ENCODE data around the gene PCDHGA10.
A peak's percentile ranks its signal among the peaks of the same experiment; 100 is the strongest.
"Not testable (repeated sequence)": the region's sequence is repeated elsewhere in the genome, so short reads cannot be mapped to it uniquely, and the experiment has no call there.

The PCDHGA10 gene

DNA sequence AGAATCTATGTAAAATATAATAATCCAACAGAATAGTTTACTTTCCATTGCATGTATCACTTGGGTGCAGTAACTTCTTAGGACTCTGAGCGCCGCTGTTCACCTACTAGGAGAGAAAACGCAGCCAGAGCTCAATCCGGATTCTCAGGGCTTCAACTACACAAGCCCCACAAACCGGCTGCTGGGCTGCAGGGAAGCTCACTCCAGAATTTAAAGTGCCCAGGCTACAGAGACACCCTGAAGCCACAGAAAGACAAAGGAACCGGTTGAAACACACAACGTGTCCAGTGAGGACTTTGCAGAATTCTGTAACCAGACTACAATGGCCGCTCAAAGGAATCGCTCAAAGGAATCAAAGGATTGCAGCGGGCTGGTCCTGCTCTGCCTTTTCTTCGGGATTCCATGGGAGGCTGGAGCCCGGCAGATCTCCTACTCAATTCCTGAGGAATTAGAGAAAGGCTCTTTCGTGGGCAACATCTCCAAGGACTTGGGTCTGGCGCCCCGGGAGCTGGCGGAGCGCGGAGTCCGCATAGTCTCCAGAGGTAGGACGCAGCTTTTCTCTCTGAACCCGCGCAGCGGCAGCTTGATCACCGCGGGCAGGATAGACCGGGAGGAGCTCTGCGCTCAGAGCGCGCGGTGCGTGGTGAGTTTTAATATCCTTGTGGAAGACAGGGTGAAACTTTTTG lies at the start of gene PCDHGA10:
Gene PCDHGA10 (plus strand): TSS at position 134 of the 686 bp plus-strand sequence. CDS start 189 bp downstream, at position 323.
- peak; percentile 62 for DNase-seq

DNA sequence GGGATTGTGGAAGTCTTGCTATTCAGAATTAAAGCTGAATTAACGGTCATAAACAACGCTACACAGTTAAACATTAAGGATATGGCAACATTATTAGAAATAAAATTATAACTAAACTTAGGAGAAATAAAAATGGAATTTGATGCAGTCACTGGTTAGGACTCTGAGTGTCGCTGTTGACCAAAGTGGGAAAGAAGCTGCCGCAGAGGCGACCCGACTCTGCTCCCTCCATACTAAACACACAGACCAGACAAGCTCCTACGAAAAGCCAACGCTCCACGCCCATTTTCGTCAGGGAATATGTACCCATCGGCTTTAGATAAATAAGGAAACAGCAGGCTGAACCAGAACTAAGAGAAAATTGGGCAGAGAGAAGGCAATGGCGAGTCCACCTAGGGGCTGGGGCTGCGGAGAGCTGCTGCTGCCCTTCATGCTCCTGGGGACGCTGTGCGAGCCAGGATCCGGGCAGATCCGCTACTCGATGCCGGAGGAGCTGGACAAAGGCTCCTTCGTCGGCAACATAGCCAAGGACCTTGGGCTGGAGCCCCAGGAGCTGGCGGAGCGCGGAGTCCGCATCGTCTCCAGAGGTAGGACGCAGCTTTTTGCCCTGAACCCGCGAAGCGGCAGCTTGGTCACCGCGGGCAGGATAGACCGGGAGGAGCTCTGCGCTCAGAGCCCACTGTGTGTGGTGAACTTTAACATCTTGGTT lies 48.7 kb upstream of the PCDHGA10 start, which contains the start of gene PCDHGA5:
Gene PCDHGA5 (plus strand): TSS at position 211 of the 709 bp plus-strand sequence. CDS start 169 bp downstream, at position 380.
- no peak for DNase-seq

DNA sequence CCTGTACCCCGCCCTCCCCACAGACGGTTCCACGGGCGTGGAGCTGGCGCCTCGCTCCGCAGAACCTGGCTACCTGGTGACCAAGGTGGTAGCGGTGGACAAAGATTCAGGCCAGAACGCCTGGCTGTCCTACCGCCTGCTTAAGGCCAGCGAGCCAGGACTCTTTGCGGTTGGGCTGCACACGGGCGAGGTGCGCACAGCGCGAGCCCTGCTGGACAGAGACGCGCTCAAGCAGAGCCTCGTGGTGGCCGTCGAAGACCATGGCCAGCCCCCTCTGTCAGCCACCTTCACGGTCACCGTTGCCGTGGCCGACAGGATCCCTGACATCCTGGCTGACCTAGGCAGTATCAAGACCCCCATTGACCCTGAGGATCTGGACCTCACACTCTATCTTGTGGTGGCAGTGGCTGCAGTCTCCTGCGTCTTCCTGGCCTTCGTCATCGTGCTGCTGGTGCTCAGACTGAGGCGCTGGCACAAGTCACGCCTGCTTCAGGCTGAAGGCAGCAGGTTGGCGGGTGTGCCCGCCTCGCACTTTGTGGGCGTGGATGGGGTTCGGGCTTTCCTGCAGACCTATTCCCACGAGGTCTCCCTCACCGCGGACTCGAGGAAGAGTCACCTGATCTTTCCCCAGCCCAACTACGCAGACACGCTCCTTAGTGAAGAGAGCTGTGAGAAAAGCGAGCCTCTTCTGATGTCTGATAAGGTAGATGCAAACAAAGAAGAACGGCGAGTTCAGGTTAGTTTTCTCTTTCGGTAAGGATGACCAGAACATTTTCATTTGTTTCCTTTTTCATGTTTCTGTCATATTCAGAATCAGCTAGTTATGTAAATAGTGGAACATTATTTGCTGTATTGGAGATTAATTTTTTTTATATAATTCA lies 46.5 kb upstream of the PCDHGA10 start:
- DNase-seq: no peak

DNA sequence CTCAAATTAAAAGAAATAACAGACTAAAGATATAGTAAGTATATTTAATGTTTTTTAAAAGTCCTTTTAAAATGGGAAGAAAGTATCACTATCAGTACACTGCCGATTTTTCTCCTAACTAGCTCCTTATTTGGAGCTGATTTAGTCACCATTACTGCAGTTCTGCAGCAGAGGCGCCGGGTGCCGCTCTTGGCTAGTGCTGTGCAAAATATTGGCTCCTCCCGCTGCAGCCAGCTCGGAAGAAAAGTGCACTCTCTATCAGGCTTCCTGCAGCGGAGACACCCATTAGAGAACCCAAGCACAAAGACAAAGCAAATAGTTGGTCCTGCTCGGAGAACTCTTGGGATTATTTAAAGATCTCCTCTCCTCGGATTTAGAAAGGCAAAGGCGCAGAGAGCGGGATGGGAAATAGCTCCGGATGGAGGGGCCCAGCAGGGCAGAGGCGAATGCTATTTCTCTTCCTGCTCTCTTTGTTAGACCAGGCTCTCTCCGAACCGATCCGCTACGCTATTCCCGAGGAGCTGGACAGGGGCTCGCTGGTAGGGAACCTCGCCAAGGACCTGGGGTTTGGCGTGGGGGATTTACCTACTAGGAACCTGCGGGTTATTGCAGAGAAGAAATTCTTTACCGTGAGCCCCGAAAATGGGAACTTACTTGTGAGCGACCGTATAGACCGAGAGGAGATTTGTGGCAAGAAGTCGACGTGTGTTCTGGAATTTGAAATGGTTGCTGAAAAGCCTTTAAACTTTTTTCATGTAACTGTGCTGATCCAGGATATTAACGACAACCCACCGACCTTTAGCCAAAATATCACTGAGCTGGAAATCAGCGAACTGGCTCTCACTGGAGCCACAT lies 42.6 kb upstream of the PCDHGA10 start, which contains the start of gene PCDHGB3:
Gene PCDHGB3 (plus strand): TSS at position 249 of the 855 bp plus-strand sequence. CDS start 153 bp downstream, at position 402.
- DNase-seq: peak; percentile 69

DNA sequence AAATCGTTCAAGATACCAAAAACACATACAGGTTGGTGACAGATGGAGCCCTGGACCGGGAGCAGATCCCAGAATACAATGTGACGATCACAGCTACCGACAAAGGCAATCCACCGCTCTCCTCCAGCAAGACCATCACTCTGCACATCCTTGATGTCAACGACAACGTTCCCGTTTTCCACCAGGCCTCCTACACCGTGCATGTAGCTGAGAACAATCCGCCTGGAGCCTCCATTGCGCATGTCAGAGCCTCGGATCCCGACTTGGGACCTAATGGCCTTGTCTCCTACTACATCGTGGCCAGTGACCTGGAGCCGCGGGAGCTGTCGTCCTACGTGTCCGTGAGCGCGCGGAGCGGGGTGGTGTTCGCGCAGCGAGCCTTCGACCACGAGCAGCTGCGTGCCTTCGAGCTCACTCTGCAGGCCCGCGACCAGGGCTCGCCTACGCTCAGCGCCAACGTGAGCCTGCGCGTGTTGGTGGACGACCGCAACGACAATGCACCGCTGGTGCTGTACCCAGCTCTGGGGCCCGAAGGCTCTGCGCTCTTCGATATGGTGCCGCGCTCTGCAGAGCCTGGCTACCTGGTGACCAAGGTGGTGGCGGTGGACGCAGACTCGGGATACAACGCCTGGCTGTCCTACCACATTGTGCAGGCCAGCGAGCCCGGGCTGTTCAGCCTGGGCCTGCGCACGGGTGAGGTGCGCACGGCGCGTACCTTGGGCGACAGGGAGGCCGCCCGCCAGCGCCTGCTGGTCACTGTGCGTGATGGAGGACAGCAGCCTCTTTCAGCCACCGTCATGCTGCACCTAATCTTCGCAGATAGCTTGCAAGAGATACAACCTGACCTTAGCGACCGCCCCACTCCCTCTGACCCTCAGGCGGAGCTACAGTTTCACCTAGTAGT lies 41.0 kb upstream of the PCDHGA10 start:
- DNase-seq: no peak

DNA sequence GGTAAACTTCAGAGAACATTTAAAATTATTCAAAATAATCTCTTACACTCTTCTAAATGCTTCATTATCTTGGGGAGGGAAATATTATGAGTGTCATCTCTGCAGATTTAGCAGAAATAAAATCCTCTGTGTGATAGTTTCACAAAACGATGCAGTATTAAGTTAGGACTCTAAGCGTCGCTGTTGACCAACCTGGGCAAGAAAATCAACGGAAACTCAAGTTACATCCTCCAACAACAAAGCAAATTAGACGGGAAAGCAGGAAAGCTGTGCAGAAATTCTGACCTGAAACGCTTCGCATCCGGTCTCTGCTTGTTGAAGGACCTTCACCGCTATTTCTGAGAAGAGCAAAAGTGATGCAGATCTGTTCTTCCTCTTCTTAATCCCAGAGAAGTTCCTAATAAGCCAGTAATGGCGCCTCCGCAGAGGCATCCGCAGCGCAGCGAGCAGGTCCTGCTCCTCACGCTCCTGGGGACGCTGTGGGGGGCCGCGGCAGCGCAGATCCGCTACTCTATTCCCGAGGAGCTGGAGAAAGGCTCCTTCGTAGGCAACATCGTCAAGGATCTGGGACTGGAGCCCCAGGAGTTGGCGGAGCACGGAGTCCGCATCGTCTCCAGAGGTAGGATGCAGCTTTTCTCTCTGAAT lies 39.0 kb upstream of the PCDHGA10 start, which contains the start of gene PCDHGA6:
Gene PCDHGA6 (plus strand): TSS at position 219 of the 645 bp plus-strand sequence. CDS start 193 bp downstream, at position 412.
- DNase-seq: peak; percentile 38

DNA sequence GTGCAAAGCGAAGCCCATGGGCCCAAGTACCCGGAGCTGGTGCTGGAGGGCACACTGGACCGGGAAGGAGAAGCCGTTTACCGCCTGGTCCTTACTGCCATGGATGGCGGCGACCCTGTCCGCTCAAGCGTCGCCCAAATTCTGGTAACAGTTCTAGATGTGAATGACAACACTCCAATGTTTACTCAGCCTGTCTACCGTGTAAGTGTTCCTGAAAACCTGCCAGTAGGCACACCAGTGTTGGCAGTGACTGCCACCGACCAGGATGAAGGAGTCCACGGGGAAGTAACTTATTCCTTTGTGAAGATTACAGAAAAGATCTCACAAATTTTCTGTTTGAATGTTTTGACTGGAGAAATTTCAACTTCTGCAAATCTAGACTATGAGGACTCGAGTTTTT lies 38.2 kb upstream of the PCDHGA10 start:
- no peak for DNase-seq

DNA sequence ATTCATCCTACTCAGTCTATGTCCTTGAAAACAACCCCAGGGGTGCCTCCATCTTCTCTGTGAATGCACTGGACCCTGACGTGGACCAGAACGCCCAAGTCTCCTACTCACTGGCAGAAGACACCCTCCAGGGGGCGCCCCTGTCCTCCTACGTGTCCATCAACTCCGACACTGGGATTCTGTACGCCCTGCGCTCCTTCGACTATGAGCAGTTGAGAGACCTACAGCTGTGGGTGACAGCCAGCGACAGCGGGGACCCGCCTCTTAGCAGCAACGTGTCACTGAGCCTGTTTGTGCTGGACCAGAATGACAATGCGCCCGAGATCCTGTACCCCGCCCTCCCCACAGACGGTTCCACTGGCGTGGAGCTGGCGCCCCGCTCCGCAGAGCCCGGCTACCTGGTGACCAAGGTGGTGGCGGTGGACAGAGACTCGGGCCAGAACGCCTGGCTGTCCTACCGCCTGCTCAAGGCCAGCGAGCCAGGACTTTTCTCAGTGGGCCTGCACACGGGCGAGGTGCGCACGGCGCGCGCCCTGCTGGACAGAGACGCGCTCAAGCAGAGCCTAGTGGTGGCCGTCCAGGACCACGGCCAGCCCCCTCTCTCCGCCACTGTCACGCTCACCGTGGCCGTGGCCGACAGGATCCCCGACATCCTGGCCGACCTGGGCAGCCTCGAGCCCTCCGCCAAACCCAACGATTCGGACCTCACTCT lies 37.2 kb upstream of the PCDHGA10 start:
- DNase-seq: not testable (repeated sequence)

DNA sequence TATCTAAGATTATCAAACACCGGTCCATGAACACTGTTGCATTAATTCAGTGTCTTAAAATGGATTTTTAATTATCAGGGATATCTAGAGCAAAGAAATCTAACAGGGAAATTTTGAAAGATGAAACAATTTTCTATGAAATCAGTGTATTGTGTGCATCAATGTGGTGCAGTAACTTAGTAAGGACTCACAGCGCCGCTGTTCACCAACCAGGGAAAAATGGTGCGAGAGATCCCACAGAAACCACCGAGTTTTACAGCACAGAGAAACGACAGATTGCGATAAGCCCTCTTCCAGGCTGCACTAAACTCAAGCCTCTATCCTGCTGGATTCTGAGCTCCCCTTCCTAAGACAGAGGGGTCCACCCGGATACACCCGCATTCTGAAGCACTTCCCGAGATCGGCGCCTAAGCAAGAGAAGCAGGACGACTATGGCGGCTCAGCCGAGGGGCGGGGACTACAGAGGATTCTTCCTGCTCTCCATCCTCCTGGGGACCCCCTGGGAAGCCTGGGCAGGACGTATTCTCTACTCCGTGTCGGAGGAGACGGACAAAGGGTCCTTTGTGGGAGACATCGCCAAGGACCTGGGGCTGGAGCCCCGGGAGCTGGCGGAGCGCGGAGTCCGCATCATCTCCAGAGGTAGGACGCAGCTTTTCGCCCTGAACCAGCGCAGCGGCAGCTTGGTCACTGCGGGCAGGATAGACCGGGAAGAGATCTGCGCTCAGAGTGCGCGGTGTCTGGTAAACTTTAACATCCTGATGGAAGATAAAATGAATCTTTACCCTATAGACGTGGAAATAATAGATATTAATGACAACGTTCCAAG lies 30.1 kb upstream of the PCDHGA10 start, which contains the start of gene PCDHGA7:
Gene PCDHGA7 (plus strand): TSS at position 274 of the 826 bp plus-strand sequence. CDS start 158 bp downstream, at position 432.
- peak; percentile 24 for DNase-seq

DNA sequence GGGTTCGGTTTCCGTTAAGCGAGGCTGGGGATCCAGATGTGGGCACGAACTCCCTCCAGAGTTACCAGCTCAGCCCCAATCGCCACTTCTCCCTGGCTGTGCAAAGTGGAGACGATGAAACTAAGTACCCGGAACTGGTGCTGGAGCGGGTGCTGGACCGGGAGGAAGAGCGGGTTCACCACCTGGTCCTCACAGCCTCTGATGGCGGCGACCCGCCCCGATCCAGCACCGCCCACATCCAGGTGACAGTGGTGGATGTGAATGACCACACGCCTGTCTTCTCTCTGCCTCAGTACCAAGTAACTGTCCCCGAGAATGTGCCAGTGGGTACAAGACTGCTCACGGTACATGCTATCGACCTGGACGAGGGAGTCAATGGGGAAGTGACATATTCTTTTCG lies 29.4 kb upstream of the PCDHGA10 start:
- DNase-seq: no peak

DNA sequence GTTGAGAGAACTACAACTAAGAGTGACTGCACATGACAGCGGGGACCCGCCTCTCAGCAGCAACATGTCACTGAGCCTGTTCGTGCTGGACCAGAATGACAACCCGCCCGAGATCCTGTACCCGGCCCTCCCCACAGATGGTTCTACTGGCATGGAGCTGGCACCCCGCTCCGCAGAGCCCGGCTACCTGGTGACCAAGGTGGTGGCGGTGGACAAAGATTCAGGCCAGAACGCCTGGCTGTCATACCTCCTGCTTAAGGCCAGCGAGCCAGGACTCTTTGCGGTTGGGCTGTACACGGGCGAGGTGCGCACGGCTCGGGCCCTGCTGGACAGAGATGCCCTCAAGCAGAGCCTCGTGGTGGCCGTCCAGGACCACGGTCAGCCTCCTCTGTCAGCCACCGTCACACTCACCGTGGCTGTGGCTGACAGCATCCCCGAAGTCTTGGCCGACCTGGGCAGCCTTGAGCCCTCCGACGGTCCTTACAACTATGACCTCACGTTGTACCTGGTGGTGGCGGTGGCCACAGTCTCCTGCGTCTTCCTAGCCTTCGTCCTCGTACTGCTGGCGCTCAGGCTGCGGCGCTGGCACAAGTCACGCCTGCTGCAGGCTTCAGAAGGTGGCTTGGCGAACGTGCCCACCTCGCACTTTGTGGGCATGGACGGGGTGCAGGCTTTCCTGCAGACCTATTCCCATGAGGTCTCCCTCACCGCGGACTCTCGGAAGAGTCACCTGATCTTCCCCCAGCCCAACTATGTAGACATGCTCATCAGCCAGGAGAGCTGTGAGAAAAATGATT lies 28.1 kb upstream of the PCDHGA10 start:
- DNase-seq: no peak

DNA sequence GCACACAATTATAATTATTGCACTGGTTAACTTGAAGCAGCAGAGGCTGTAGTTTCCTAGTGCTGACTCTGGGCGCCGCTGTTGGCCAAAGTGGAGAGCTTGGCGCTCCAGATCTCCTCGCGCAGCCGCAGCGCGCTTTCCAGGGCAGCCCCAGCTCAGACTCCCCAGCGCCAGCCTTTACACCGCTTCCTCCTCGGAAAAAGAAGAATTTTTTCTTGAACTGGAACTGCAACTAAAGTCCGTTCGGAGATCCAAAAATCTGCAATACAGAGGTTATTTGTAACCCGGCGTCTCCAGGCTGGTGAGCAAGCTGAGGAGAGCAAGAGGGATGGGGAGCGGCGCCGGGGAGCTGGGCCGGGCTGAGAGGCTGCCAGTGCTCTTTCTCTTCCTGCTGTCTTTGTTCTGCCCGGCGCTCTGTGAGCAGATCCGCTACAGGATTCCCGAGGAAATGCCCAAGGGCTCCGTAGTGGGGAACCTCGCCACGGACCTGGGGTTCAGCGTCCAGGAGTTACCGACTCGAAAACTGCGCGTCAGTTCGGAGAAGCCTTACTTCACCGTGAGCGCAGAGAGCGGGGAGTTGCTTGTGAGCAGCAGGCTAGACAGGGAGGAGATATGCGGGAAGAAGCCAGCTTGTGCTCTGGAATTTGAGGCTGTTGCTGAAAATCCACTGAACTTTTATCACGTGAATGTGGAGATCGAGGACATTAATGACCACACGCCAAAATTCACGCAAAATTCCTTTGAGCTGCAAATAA lies 25.1 kb upstream of the PCDHGA10 start, which contains the start of gene PCDHGB4:
Gene PCDHGB4 (plus strand): TSS at position 142 of the 755 bp plus-strand sequence. CDS start 187 bp downstream, at position 329.
- peak; percentile 39 for DNase-seq

DNA sequence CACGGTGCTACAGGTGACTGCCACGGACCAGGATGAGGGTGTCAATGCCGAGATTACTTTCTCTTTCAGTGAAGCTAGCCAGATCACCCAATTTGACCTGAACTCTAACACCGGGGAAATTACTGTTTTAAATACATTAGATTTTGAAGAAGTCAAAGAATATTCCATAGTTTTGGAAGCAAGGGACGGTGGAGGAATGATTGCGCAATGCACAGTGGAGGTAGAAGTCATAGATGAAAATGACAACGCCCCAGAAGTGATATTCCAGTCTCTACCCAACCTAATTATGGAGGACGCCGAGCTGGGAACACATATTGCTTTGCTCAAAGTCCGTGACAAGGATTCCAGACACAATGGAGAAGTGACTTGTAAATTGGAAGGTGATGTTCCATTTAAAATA lies 24.1 kb upstream of the PCDHGA10 start:
- DNase-seq: no peak

DNA sequence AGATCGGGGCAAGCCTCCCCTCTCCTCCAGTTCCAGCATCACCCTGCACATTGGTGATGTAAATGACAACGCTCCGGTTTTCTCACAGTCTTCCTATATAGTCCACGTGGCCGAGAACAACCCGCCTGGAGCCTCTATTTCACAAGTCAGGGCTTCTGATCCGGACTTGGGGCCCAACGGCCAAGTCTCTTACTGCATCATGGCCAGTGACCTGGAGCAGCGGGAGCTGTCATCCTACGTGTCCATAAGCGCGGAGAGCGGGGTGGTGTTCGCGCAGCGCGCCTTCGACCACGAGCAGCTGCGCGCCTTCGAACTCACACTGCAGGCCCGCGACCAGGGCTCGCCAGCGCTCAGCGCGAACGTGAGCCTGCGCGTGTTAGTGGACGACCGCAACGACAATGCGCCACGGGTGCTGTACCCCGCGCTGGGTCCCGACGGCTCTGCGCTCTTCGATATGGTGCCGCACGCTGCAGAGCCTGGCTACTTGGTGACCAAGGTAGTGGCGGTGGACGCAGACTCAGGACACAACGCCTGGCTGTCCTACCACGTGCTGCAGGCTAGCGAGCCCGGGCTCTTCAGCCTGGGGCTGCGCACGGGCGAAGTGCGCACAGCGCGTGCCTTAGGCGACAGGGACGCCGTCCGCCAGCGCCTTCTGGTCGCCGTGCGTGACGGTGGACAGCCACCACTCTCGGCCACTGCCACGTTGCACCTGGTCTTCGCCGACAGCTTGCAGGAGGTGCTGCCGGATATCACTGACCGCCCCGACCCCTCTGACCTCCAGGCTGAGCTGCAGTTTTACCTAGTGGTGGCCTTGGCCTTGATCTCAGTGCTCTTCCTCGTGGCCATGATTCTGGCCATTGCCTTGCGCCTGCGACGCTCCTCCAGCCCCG lies 23.4 kb upstream of the PCDHGA10 start:
- DNase-seq: no peak

DNA sequence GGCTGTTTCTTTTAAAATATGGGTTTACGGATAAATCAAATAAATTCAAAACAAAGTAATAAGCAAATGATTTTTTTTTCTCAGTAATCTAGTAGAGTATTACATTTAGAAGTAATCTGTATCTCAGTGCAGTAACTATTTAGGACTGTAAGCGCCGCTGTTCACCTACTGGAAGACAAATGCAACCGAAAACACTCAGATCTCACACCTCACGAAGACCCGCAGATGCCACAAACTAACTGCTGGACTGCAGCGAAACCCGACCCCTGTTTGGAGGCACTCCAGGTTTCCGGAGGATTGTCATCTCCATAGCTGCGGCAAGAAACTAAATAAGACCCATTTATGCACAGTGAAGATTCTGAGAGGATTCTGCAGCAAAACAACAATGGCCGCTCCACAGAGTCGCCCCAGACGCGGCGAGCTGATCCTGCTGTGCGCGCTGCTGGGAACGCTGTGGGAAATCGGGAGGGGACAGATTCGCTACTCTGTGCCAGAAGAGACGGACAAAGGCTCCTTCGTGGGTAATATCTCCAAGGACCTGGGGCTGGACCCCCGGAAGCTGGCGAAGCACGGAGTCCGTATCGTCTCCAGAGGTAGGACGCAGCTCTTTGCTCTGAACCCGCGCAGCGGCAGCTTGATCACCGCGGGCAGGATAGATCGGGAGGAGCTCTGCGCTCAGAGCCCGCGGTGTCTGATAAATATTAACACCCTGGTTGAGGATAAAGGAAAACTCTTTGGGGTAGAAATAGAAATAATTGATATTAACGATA lies 20.2 kb upstream of the PCDHGA10 start, which contains the start of gene PCDHGA8:
Gene PCDHGA8 (plus strand): TSS at position 205 of the 770 bp plus-strand sequence. CDS start 181 bp downstream, at position 386.
- DNase-seq: peak; percentile 21

Measured in RPMI8226 (cell line).